Activated CD8-positive, alpha-beta memory T cell treated with anti-CD3 and anti-CD28 coated beads, Interleukin-2, amount 10 ng/mL, durations not matched to agents 7 days and 5 days (primary cell): ENCODE data around the gene RIC8A. TPM values are rescaled to one million over a fixed set of nuclear protein-coding genes. Genes with fewer than 3 reads are reported as not detected.

ENCODE experiments used
- ATAC-seq: fragments of 150-1000 bp; cut with Tn5 transposase; one replicate; pipeline ENCODE4 v1.10.0; 2021; ENCODE audit warnings: moderate library complexity
- CTCF ChIA-PET: fragments of 350-600 bp; sonication (Branson Sonifier 250); formaldehyde crosslinking; loops from one replicate; lab custom pipeline; 2021; ENCODE audit warnings: antibody characterized with exemption; lab: Charles Lee
- DNase-seq: peaks from one replicate; pipeline ENCODE4 v3.0.0-alpha.2; 2020
- H3K27ac Mint-ChIP-seq: one replicate; pipeline ENCODE4 v1.8.0; 2021; ENCODE audit warnings: mild to moderate bottlenecking, mixed read lengths
- H3K27me3 Mint-ChIP-seq: one replicate; pipeline ENCODE4 v1.8.0; 2021; ENCODE audit warnings: mixed read lengths
- H3K36me3 Mint-ChIP-seq: one replicate; pipeline ENCODE4 v1.8.0; 2021; ENCODE audit warnings: mild to moderate bottlenecking, mixed read lengths
- H3K4me1 Mint-ChIP-seq: one replicate; pipeline ENCODE4 v1.8.0; 2021; ENCODE audit warnings: mixed read lengths
- H3K4me3 Mint-ChIP-seq: one replicate; pipeline ENCODE4 v1.8.0; 2021; ENCODE audit warnings: mild to moderate bottlenecking, moderate library complexity, mixed read lengths
- H3K9me3 Mint-ChIP-seq: one replicate; pipeline ENCODE4 v1.8.0; 2022; ENCODE audit warnings: low read depth, mixed read lengths
- total RNA-seq, 2 experiments: library from RNA; stranded (reverse); gene quantifications; one replicate each; pipeline ENCODE4 v1.2.3, GENCODE V29; 2021

The RIC8A gene
- total RNA-seq, 2 experiments from 2014 or later: 110 to 113 TPM

DNA sequence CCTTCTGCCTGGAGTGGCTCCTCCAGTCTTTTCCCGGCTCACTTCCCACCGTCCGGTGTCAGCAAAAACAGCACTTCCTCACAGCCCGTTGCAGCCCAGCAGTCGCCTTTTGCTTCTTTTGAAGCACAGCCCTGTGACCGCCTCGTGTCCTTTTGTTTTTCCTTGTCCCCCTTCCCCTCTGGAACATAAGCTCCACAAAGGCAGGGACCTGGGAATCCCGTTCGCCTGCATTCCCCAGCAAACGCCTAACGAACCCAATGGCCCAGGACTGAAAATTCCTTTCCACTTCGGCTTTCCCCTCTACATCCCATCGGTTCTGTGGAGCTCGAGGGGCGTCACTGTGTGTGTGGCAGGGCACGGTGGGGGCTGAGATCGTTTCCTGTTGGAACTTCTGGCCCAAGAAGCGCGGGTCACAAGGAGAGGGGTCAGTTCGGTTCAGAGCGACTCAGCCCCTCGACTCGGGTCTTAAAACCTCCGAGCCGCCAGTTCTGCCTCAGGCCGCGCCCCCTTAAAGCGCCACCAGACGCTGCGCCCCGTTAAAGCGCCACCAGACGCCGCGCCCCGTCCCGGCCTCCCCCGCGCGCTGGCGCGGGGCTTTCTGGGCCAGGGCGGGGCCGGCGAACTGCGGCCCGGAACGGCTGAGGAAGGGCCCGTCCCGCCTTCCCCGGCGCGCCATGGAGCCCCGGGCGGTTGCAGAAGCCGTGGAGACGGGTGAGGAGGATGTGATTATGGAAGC, 841 bp downstream of the RIC8A start:
- peak overlapping the region; percentile 99 for H3K27ac Mint-ChIP-seq
- peaks cover 25% of the 10 kb centered on the region for H3K36me3 Mint-ChIP-seq
- no peaks in the 10 kb centered on the region for H3K9me3 Mint-ChIP-seq
- H3K27me3 Mint-ChIP-seq: no peaks in the 10 kb centered on the region
- peak overlapping the region; percentile 93 for H3K4me3 Mint-ChIP-seq
- DNase-seq (peak; percentile 90), ATAC-seq (peak; percentile 74)
- CTCF ChIA-PET: interaction anchor here (1.1 to 2.3 kb wide), 5 partner anchors 19 to 96 kb away, joined by 3 to 8 read pairs (median 6); partner anchors contain the start of genes PSMD13 and SIRT3
- peaks cover 47% of the 10 kb centered on the region for H3K4me1 Mint-ChIP-seq

GRCh38 chr11:208917-209260, 1.4 kb downstream of the RIC8A start:
- CTCF ChIA-PET: interaction anchor here (1.1 to 2.3 kb wide), 4 partner anchors 19 to 96 kb away, joined by 3 to 6 read pairs (median 4); partner anchors contain the start of gene SIRT3
- no peaks in the 10 kb centered on the region for H3K9me3 Mint-ChIP-seq

DNA sequence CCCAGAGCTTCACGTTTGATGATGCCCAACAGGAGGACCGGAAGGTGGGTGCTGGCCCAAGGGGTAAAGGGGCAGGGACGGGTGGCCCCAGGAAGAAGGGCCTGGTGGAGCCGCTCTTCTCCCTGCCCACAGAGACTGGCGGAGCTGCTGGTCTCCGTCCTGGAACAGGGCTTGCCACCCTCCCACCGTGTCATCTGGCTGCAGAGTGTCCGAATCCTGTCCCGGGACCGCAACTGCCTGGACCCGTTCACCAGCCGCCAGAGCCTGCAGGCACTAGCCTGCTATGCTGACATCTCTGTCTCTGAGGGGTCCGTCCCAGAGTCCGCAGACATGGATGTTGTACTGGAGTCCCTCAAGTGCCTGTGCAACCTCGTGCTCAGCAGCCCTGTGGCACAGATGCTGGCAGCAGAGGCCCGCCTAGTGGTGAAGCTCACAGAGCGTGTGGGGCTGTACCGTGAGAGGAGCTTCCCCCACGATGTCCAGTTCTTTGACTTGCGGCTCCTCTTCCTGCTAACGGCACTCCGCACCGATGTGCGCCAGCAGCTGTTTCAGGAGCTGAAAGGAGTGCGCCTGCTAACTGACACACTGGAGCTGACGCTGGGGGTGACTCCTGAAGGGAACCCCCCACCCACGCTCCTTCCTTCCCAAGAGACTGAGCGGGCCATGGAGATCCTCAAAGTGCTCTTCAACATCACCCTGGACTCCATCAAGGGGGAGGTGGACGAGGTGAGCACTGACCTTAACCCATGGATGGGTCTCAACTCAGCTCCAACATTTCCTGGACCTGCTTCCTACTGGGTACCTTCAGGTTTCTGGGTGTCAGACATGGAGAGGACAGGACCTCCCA, 2.0 kb downstream of the RIC8A start:
- Mint-ChIP-seq H3K27me3 (no peaks in the 10 kb centered on the region), H3K36me3 (peaks cover 27% of the 10 kb centered on the region)

More at GRCh38 chr11:208917-209260, 1.4 kb downstream of the RIC8A start:
- no peak for DNase-seq
- no peak for ATAC-seq
- Mint-ChIP-seq H3K27me3 (no peaks in the 10 kb centered on the region), H3K4me1 (peaks cover 46% of the 10 kb centered on the region), H3K4me3 (peak overlapping the region; percentile 93), H3K27ac (peak overlapping the region; percentile 84), H3K36me3 (peaks cover 26% of the 10 kb centered on the region)

GRCh38 chr11:210122-210802, 2.8 kb downstream of the RIC8A start:
- ATAC-seq (no peak), DNase-seq (no peak)
- no peaks in the 10 kb centered on the region for H3K9me3 Mint-ChIP-seq
- CTCF ChIA-PET: interaction anchor here (1.5 to 2.3 kb wide), 3 partner anchors 17 to 41 kb away, joined by 3 to 6 read pairs (median 6); partner anchors contain the start of gene SIRT3
- no peaks in the 10 kb centered on the region for H3K27me3 Mint-ChIP-seq
- H3K4me3 Mint-ChIP-seq: peak overlapping the region; percentile 93
- H3K36me3 Mint-ChIP-seq: peaks cover 30% of the 10 kb centered on the region
- H3K4me1 Mint-ChIP-seq: peaks cover 40% of the 10 kb centered on the region
- peak overlapping the region; percentile 84 for H3K27ac Mint-ChIP-seq

More for the DNA sequence above, 2.0 kb downstream of the RIC8A start:
- peak overlapping the region; percentile 93 for H3K4me3 Mint-ChIP-seq
- DNase-seq (no peak), ATAC-seq (no peak)
- peak overlapping the region; percentile 84 for H3K27ac Mint-ChIP-seq
- CTCF ChIA-PET: interaction anchor here (1.1 to 2.3 kb wide), 4 partner anchors 18 to 95 kb away, joined by 3 to 6 read pairs (median 4); partner anchors contain the start of gene SIRT3
- peaks cover 42% of the 10 kb centered on the region for H3K4me1 Mint-ChIP-seq
- H3K9me3 Mint-ChIP-seq: no peaks in the 10 kb centered on the region

GRCh38 chr11:210803-211180, 3.3 kb downstream of the RIC8A start:
- H3K27ac Mint-ChIP-seq: no peak overlapping the region
- H3K9me3 Mint-ChIP-seq: no peaks in the 10 kb centered on the region
- H3K27me3 Mint-ChIP-seq: no peaks in the 10 kb centered on the region
- DNase-seq: no peak
- ATAC-seq: no peak
- H3K4me1 Mint-ChIP-seq: peaks cover 36% of the 10 kb centered on the region
- no peak overlapping the region for H3K4me3 Mint-ChIP-seq
- peaks cover 33% of the 10 kb centered on the region for H3K36me3 Mint-ChIP-seq
- CTCF ChIA-PET: no interaction called here

GRCh38 chr11:211295-211694, 3.8 kb downstream of the RIC8A start:
- no peaks in the 10 kb centered on the region for H3K9me3 Mint-ChIP-seq
- peaks cover 31% of the 10 kb centered on the region for H3K4me1 Mint-ChIP-seq
- no peak for ATAC-seq
- CTCF ChIA-PET: no interaction called here
- no peak overlapping the region for H3K4me3 Mint-ChIP-seq
- H3K27ac Mint-ChIP-seq: peak overlapping the region; percentile 28
- H3K27me3 Mint-ChIP-seq: no peaks in the 10 kb centered on the region
- DNase-seq: no peak
- peaks cover 33% of the 10 kb centered on the region for H3K36me3 Mint-ChIP-seq

- CTCF ChIA-PET: interaction anchor here (0.5 to 2.1 kb wide), 2 partner anchors 33 to 39 kb away, joined by 3 to 7 read pairs; no protein-coding TSS in a partner anchor
- Mint-ChIP-seq H3K27me3 (no peaks in the 10 kb centered on the region), H3K27ac (no peak overlapping the region), H3K9me3 (no peaks in the 10 kb centered on the region), H3K4me3 (no peak overlapping the region), H3K36me3 (peaks cover 31% of the 10 kb centered on the region), H3K4me1 (peaks cover 28% of the 10 kb centered on the region)
- DNase-seq: no peak
- ATAC-seq: no peak
These were observed 4.2 kb downstream of the RIC8A start for GRCh38 chr11:211741-212140.

GRCh38 chr11:212150-213100, 4.9 kb downstream of the RIC8A start:
- Mint-ChIP-seq H3K36me3 (peaks cover 28% of the 10 kb centered on the region), H3K27me3 (no peaks in the 10 kb centered on the region)

GRCh38 chr11:213111-213510, 5.6 kb downstream of the RIC8A start:
- CTCF ChIA-PET: interaction anchor here (1.2 to 2.1 kb wide), 2 partner anchors 22 to 37 kb away, joined by 3 to 7 read pairs; no protein-coding TSS in a partner anchor
- peak overlapping the region; percentile 24 for H3K27ac Mint-ChIP-seq
- DNase-seq (no peak), ATAC-seq (no peak)
- H3K36me3 Mint-ChIP-seq: peaks cover 28% of the 10 kb centered on the region
- H3K4me3 Mint-ChIP-seq: no peak overlapping the region
- H3K27me3 Mint-ChIP-seq: no peaks in the 10 kb centered on the region
- no peaks in the 10 kb centered on the region for H3K9me3 Mint-ChIP-seq
- H3K4me1 Mint-ChIP-seq: peaks cover 28% of the 10 kb centered on the region

More at GRCh38 chr11:212150-213100, 4.9 kb downstream of the RIC8A start:
- CTCF ChIA-PET: interaction anchor here (0.5 to 2.1 kb wide), 3 partner anchors 23 to 38 kb away, joined by 3 to 7 read pairs (median 3); no protein-coding TSS in a partner anchor
- Mint-ChIP-seq H3K27ac (no peak overlapping the region), H3K4me3 (no peak overlapping the region), H3K9me3 (no peaks in the 10 kb centered on the region), H3K4me1 (peaks cover 28% of the 10 kb centered on the region)
- no peak for ATAC-seq
- DNase-seq: no peak

DNA sequence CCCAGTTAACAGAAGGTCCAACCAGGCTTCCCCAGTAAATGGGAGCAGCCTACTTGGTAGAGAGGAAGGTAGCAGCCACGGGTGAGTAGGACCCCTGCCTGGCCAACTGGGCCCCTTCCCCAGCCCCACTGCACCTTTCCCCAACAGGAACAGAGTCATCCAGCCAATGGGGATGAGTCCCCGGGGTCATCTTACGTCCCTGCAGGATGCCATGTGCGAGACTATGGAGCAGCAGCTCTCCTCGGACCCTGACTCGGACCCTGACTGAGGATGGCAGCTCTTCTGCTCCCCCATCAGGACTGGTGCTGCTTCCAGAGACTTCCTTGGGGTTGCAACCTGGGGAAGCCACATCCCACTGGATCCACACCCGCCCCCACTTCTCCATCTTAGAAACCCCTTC, 6.6 kb downstream of the RIC8A start:
- Mint-ChIP-seq H3K36me3 (peaks cover 28% of the 10 kb centered on the region), H3K27ac (no peak overlapping the region), H3K27me3 (no peaks in the 10 kb centered on the region), H3K4me1 (peaks cover 28% of the 10 kb centered on the region), H3K4me3 (no peak overlapping the region), H3K9me3 (no peaks in the 10 kb centered on the region)
- DNase-seq (no peak), ATAC-seq (no peak)
- CTCF ChIA-PET: interaction anchor here (1.2 kb wide), 1 partner anchor 21 kb away, joined by 3 read pairs; no protein-coding TSS in a partner anchor

GRCh38 chr11:215581-216037, 8.1 kb downstream of the RIC8A start:
- peaks cover 22% of the 10 kb centered on the region for H3K36me3 Mint-ChIP-seq
- H3K27me3 Mint-ChIP-seq: no peaks in the 10 kb centered on the region
- no peak for ATAC-seq
- peaks cover 14% of the 10 kb centered on the region for H3K4me1 Mint-ChIP-seq
- H3K4me3 Mint-ChIP-seq: no peak overlapping the region
- no peak overlapping the region for H3K27ac Mint-ChIP-seq
- CTCF ChIA-PET: interaction anchor here (0.8 kb wide), 1 partner anchor 149 kb away, joined by 3 read pairs; no protein-coding TSS in a partner anchor
- DNase-seq: no peak
- no peaks in the 10 kb centered on the region for H3K9me3 Mint-ChIP-seq
